T-helper 22 cell (primary cell): ENCODE results near the gene PGPEP1.
"Not testable (repeated sequence)": the region's sequence is repeated elsewhere in the genome, so short reads cannot be mapped to it uniquely, and the experiment has no call there.

Experiments used
- DNase-seq: peaks from one replicate; pipeline ENCODE4 v3.0.0-alpha.2; 2020; ENCODE audit warnings: low read depth

PGPEP1 gene

GRCh38 chr19:18308051-18308947 lies 32.1 kb upstream of the PGPEP1 start:
- DNase-seq = no peak

GRCh38 chr19:18308948-18309325 lies 31.5 kb upstream of the PGPEP1 start:
- no peak for DNase-seq

GRCh38 chr19:18309525-18310064 lies 30.8 kb upstream of the PGPEP1 start:
- DNase-seq = no peak

GRCh38 chr19:18310118-18310909 lies 30.1 kb upstream of the PGPEP1 start:
- no peak for DNase-seq

- no peak for DNase-seq
These were observed 29.4 kb upstream of the PGPEP1 start for GRCh38 chr19:18310966-18311365.

GRCh38 chr19:18311502-18312091 lies 28.8 kb upstream of the PGPEP1 start:
- no peak for DNase-seq

GRCh38 chr19:18312092-18312534 lies 28.3 kb upstream of the PGPEP1 start:
- DNase-seq = no peak

- DNase-seq = no peak
These were observed 27.0 kb upstream of the PGPEP1 start for GRCh38 chr19:18313398-18313797.

- DNase-seq = no peak
These were observed 22.2 kb upstream of the PGPEP1 start for GRCh38 chr19:18317961-18318800.

- no peak for DNase-seq
These were observed 20.7 kb upstream of the PGPEP1 start for GRCh38 chr19:18319591-18320135.

- no peak for DNase-seq
These were observed 19.3 kb upstream of the PGPEP1 start for GRCh38 chr19:18320865-18321733.

- DNase-seq = no peak
These were observed 18.7 kb upstream of the PGPEP1 start for GRCh38 chr19:18321734-18322102.

- DNase-seq = no peak
These were observed 18.1 kb upstream of the PGPEP1 start for GRCh38 chr19:18322318-18322758.

GRCh38 chr19:18322759-18323460 lies 17.5 kb upstream of the PGPEP1 start, which contains the start of gene LSM4:
Gene LSM4, minus strand, starts transcription at chr19:18323076. Its CDS starts 56 bp downstream, at chr19:18323020.
- peak; percentile 98 for DNase-seq

GRCh38 chr19:18324373-18324731 lies 16.0 kb upstream of the PGPEP1 start:
- DNase-seq = not testable (repeated sequence)

- no peak for DNase-seq
These were observed 13.6 kb upstream of the PGPEP1 start for GRCh38 chr19:18326772-18327171.

- peak; percentile 78 for DNase-seq
These were observed 11.9 kb upstream of the PGPEP1 start for GRCh38 chr19:18328340-18329034.

GRCh38 chr19:18329035-18329376 lies 11.4 kb upstream of the PGPEP1 start:
- DNase-seq = no peak

GRCh38 chr19:18330868-18331267 lies 9.5 kb upstream of the PGPEP1 start:
- no peak for DNase-seq
